B cell (primary cell): ENCODE data around the gene ESD. TPM values are rescaled to one million over a fixed set of nuclear protein-coding genes. Genes with fewer than 3 reads are reported as not detected.
A peak's percentile ranks its signal among the peaks of the same experiment; 100 is the strongest.

ENCODE experiments used
- ATAC-seq: fragments of 200-7000 bp; cut with Tn5 transposase; one replicate; pipeline ENCODE4 v1.10.0; 2021; ENCODE audit warnings: low read depth, mild to moderate bottlenecking, moderate number of reproducible peaks, moderate library complexity
- CTCF ChIA-PET: fragments of 350-600 bp; sonication (Branson Sonifier 250); formaldehyde crosslinking; loops from one replicate; lab custom pipeline; 2021; ENCODE audit warnings: antibody characterized with exemption, inconsistent platforms; lab: Charles Lee
- POLR2A ChIA-PET: fragments of 350-600 bp; sonication (Branson Sonifier 250); formaldehyde crosslinking; loops from one replicate; lab custom pipeline; 2021; ENCODE audit warnings: antibody characterized with exemption; lab: Charles Lee
- DNase-seq: peaks from one replicate; pipeline ENCODE4 v3.0.0; 2013
- H2AFZ ChIP-seq: 2 replicates; pipeline ENCODE4 v1.6.1; 2012; ENCODE audit warnings: mild to moderate bottlenecking, low read depth, low read length; ENCODE audit not compliant: insufficient read depth, poor library complexity, severe bottlenecking
- H3K27ac ChIP-seq, 2 donors: 1 replicate in 1 of 2; 2 replicates in 1 of 2; pipeline ENCODE4 v1.5.1; 2012 to 2013; ENCODE audit warnings: low read length in 2 of 2, mild to moderate bottlenecking in 2 of 2, moderate library complexity in 1 of 2
- H3K27me3 ChIP-seq, 4 experiments: fragments of 200-600 bp in 1 of 4; sonication (generic) in 1 of 4; replicated peaks in 1 of 4; 1 replicate in 2 of 4; 2 replicates in 2 of 4; pipeline versions ENCODE4 v1.6.1 to v1.7.0; 2013 to 2016; ENCODE audit warnings: low read length in 3 of 4, mild to moderate bottlenecking in 2 of 4, mixed read lengths in 1 of 4, moderate library complexity in 1 of 4; ENCODE audit not compliant: insufficient read depth in 4 of 4, control insufficient read depth in 3 of 4; ENCODE audit errors: control extremely low read depth in 1 of 4
- H3K36me3 ChIP-seq, 2 experiments: replicated peaks in 1 of 2; 1 replicate in 1 of 2; 2 replicates in 1 of 2; pipeline versions ENCODE4 v1.6.1 to v1.7.1; 2013; ENCODE audit warnings: low read length in 1 of 2; ENCODE audit not compliant: insufficient read depth in 2 of 2, control insufficient read depth in 1 of 2; ENCODE audit errors: control extremely low read depth in 1 of 2, extremely low read depth in 1 of 2
- H3K4me1 ChIP-seq, 2 donors: fragments of 200-600 bp in 1 of 2; sonication (generic) in 1 of 2; 1 replicate in 1 of 2; 2 replicates in 1 of 2; pipeline versions ENCODE4 v1.5.1 to v1.6.1; 2013 to 2017; ENCODE audit warnings: low read length in 2 of 2; ENCODE audit not compliant: control insufficient read depth in 2 of 2, insufficient read depth in 2 of 2
- H3K4me2 ChIP-seq: replicated peaks from 2 replicates; pipeline ENCODE3; 2012; ENCODE audit warnings: mild to moderate bottlenecking, low read depth, low read length; ENCODE audit not compliant: poor library complexity, severe bottlenecking
- H3K4me3 ChIP-seq, 5 experiments: fragments of 200-600 bp in 1 of 5; sonication (generic) in 1 of 5; 1 replicate in 3 of 5; 2 replicates in 2 of 5; pipeline versions ENCODE4 v1.5.1 to v1.7.0; 2011 to 2016; ENCODE audit warnings: low read length in 4 of 5, mild to moderate bottlenecking in 4 of 5, low read depth in 2 of 5, control low read depth in 1 of 5, moderate library complexity in 1 of 5; ENCODE audit not compliant: insufficient read depth in 1 of 5; ENCODE audit errors: control extremely low read depth in 1 of 5, extremely low read depth in 1 of 5
- H3K79me2 ChIP-seq: fragments of 200-600 bp; sonication (generic); one replicate; pipeline ENCODE4 v1.6.0; 2016; ENCODE audit warnings: low read length; ENCODE audit not compliant: control insufficient read depth, insufficient read depth
- H3K9ac ChIP-seq: fragments of 200-600 bp; sonication (generic); 2 replicates; pipeline ENCODE4 v1.6.1; 2017; ENCODE audit warnings: mild to moderate bottlenecking, low read length, moderate library complexity
- H3K9me3 ChIP-seq, 3 donors: one replicate each; pipeline versions ENCODE4 v1.6.1 to v1.7.1; 2013; ENCODE audit warnings: low read length in 2 of 3; ENCODE audit not compliant: control insufficient read depth in 2 of 3, insufficient read depth in 1 of 3; ENCODE audit errors: control extremely low read depth in 1 of 3
- H4K20me1 ChIP-seq: 2 replicates; pipeline ENCODE4 v1.6.0; 2012; ENCODE audit warnings: mild to moderate bottlenecking, low read length; ENCODE audit not compliant: insufficient read depth, control insufficient read depth, poor library complexity, severe bottlenecking
- H3K27ac Mint-ChIP-seq: one replicate; pipeline ENCODE4 v1.8.0; 2021; ENCODE audit warnings: mixed read lengths
- H3K27me3 Mint-ChIP-seq: one replicate; pipeline ENCODE4 v1.8.0; 2021; ENCODE audit warnings: mixed read lengths
- H3K4me1 Mint-ChIP-seq: one replicate; pipeline ENCODE4 v1.8.0; 2021; ENCODE audit warnings: mixed read lengths
- H3K4me3 Mint-ChIP-seq: one replicate; pipeline ENCODE4 v1.8.0; 2021; ENCODE audit warnings: mixed read lengths
- H3K9me3 Mint-ChIP-seq: one replicate; pipeline ENCODE4 v1.8.0; 2022; ENCODE audit warnings: mixed read lengths; ENCODE audit not compliant: insufficient read depth
- EZH2 ChIP-seq: IDR thresholded peaks from 2 replicates; pipeline ENCODE4 v1.6.1; 2012; ENCODE audit warnings: borderline replicate concordance, low read depth, mild to moderate bottlenecking, moderate library complexity, low read length; ENCODE audit not compliant: insufficient read depth, poor library complexity, severe bottlenecking
- WGBS: methylation state at CpG from one replicate; pipeline ENCODE4 v1.1.5; 2013; ENCODE audit warnings: missing lambda C conversion rate; ENCODE audit not compliant: insufficient coverage; 5-methylcytosine and 5-hydroxymethylcytosine counted together
- intact Hi-C: fragments of 100-400 bp; cut with micrococcal nuclease; formaldehyde crosslinking; loops from one replicate; pipeline ENCODE4 v1.10.0; 2022
- polyA plus RNA-seq: library from polyadenylated mRNA; depleted of rRNA; stranded (reverse); fragments of >200 nt; gene quantifications from 2 replicates; pipeline ENCODE4 v1.2.3, GENCODE V29; 2012
- total RNA-seq, 2 donors: library from RNA; stranded (reverse); fragments of 120-200 nt in 1 of 2; gene quantifications; 1 replicate in 1 of 2; 2 replicates in 1 of 2; pipeline versions ENCODE4 v1.2.3 to v1.2.4, GENCODE V29; 2013 to 2022
- TF ChIP-seq, protein P1 (sequence below): fragments of 200-600 bp; IDR thresholded peaks from one replicate; pipeline ENCODE4 v1.8.0; 2022; ENCODE audit warnings: antibody characterized with exemption, mild to moderate bottlenecking

Gene ESD
- total and polyA plus RNA-seq, 2 donors (not counting 1 experiment from before 2014, with no cell fraction given): 29.9 to 52.9 TPM

DNA sequence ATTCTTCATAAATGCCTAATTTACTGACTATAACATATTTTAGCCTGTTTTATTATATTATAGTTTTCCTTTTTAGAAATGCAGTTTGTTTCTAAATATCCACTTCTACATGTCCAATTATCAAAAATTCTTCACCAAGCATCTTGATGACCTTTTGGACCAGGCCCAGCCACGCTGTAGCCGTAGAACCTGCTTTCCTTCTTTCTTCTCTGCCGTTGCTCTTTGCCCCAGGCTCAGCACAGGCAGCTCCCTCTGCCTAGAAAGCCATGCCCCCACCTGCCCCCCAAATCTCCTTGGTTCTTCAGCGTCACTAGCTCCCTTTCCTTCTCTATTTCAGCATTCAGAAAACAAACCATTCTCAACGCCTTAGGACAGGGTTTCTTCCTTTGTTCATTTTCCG is 65.4 kb downstream of the ESD start:
- H3K4me1 ChIP-seq: no peaks in the 10 kb centered on the region
- H3K27me3 ChIP-seq: no peaks in the 10 kb centered on the region
- H3K9me3 ChIP-seq: no peaks in the 10 kb centered on the region
- CTCF ChIA-PET: interaction anchor here (1.1 kb wide), 2 partner anchors 10 to 180 kb away, joined by 3 read pairs; no protein-coding TSS in a partner anchor
- H2AFZ ChIP-seq: no peak overlapping the region
- 98% methylated on average over 3 of the region's 6 CpGs for WGBS
- no peak for TF ChIP-seq EZH2
- TF ChIP-seq, protein P1, sequence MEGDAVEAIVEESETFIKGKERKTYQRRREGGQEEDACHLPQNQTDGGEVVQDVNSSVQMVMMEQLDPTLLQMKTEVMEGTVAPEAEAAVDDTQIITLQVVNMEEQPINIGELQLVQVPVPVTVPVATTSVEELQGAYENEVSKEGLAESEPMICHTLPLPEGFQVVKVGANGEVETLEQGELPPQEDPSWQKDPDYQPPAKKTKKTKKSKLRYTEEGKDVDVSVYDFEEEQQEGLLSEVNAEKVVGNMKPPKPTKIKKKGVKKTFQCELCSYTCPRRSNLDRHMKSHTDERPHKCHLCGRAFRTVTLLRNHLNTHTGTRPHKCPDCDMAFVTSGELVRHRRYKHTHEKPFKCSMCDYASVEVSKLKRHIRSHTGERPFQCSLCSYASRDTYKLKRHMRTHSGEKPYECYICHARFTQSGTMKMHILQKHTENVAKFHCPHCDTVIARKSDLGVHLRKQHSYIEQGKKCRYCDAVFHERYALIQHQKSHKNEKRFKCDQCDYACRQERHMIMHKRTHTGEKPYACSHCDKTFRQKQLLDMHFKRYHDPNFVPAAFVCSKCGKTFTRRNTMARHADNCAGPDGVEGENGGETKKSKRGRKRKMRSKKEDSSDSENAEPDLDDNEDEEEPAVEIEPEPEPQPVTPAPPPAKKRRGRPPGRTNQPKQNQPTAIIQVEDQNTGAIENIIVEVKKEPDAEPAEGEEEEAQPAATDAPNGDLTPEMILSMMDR: no peak
- H3K4me3 ChIP-seq: no peak overlapping the region
- peaks cover 2 to 76% of the 10 kb centered on the region in 2 experiments for H3K36me3 ChIP-seq
- H3K4me2 ChIP-seq: no peak overlapping the region
- Mint-ChIP-seq H3K9me3 (no peaks in the 10 kb centered on the region), H3K4me3 (no peak overlapping the region), H3K4me1 (no peaks in the 10 kb centered on the region), H3K27me3 (no peaks in the 10 kb centered on the region), H3K27ac (no peak overlapping the region)
- DNase-seq (no peak), ATAC-seq (no peak)
- no peak overlapping the region for H3K27ac ChIP-seq
- intact Hi-C loops: no loop called here
- no peaks in the 10 kb centered on the region for H4K20me1 ChIP-seq
- POLR2A ChIA-PET: no interaction called here
- no peaks in the 10 kb centered on the region for H3K79me2 ChIP-seq
- no peak overlapping the region for H3K9ac ChIP-seq

DNA sequence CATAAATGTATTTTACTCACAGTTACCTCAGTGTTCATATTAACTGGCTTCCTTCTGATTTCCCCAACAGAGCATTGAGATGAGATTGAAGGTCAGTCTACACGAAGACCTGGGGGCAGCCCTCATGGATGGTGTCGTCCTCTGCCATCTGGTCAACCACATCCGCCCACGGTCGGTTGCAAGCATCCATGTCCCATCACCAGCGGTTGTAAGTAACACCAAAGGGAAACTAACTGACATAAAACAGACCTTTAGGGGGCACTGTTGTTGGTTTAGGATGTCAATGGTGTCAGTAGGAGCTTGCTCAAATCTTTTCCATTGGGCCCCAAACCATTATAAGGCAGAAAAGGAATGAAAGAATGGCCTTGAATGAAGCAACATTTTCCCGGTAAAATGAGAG is 68.2 kb downstream of the ESD start:
- no peak overlapping the region for H3K9ac ChIP-seq
- intact Hi-C loops: no loop called here
- H3K4me1 ChIP-seq: no peaks in the 10 kb centered on the region
- no peak overlapping the region for H3K27ac ChIP-seq
- peaks cover 11 to 84% of the 10 kb centered on the region in 2 experiments for H3K36me3 ChIP-seq
- no peak overlapping the region for H3K4me2 ChIP-seq
- no peaks in the 10 kb centered on the region for H3K27me3 ChIP-seq
- ChIA-PET POLR2A (no interaction called here), CTCF (interaction anchor here (0.7 kb wide), 1 partner anchor 177 kb away, joined by 5 read pairs; no protein-coding TSS in a partner anchor)
- TF ChIP-seq, protein P1: peak; percentile 45
- no peak for TF ChIP-seq EZH2
- no peak overlapping the region for H3K4me3 ChIP-seq
- Mint-ChIP-seq H3K27ac (no peak overlapping the region), H3K27me3 (no peaks in the 10 kb centered on the region), H3K4me3 (no peak overlapping the region), H3K4me1 (no peaks in the 10 kb centered on the region), H3K9me3 (no peaks in the 10 kb centered on the region)
- ATAC-seq: no peak
- H3K79me2 ChIP-seq: no peaks in the 10 kb centered on the region
- 45% methylated on average over 2 of the region's 7 CpGs for WGBS
- no peaks in the 10 kb centered on the region for H3K9me3 ChIP-seq
- H2AFZ ChIP-seq: no peak overlapping the region
- DNase-seq: no peak
- no peaks in the 10 kb centered on the region for H4K20me1 ChIP-seq
